HepG2 (cell line): ENCODE measurements around the gene MYL6B. TPM values are rescaled to one million over a fixed set of nuclear protein-coding genes. Genes with fewer than 3 reads are reported as not detected.

Experiments
- ATAC-seq: fragments of 200-7000 bp; cut with Tn5 transposase; 3 replicates; pipeline ENCODE4 v1.9.1; 2020; ENCODE audit warnings: mild to moderate bottlenecking, moderate library complexity
- BruUV-seq: library from RNA; stranded (reverse); fragments of 400-500 nt; replicated peaks from 2 replicates; lab custom pipeline; 2021; lab: Mats Ljungman, UMichigan
- CTCF ChIA-PET: fragments of 300-600 bp; formaldehyde crosslinking; extraction: SDS; loops from one replicate; lab custom pipeline; 2021; ENCODE audit warnings: low total read pairs, inconsistent platforms, low intra/inter-chr PET ratio; lab: Yijun Ruan, JAX
- POLR2A ChIA-PET: fragments of 350-600 bp; sonication (Branson Sonifier 250); formaldehyde crosslinking; loops from one replicate; lab custom pipeline; 2020; ENCODE audit warnings: antibody characterized with exemption, inconsistent platforms; lab: Yijun Ruan, JAX
- DNase-seq: peaks from one replicate; pipeline ENCODE4 v3.0.0-alpha.2; 2015; ENCODE audit warnings: low spot score
- FAIRE-seq: peaks from 3 replicates; lab custom pipeline; 2011; peaks lifted over from hg19 to GRCh38; lab: Jason Lieb, UNC
- H2AFZ ChIP-seq: one replicate; pipeline ENCODE4 v1.6.1; 2011; ENCODE audit warnings: low read length, inconsistent platforms
- H3K27ac ChIP-seq: fragments of 300-600 bp; 3 replicates; pipeline ENCODE4 v1.8.0; 2011; ENCODE audit warnings: mixed run types, mild to moderate bottlenecking, mixed read lengths, low read length, inconsistent platforms; ENCODE audit not compliant: insufficient read depth; ENCODE audit errors: extremely low read length
- H3K27me3 ChIP-seq, 2 experiments: fragments of 200-600 bp in 1 of 2; 2 replicates in 1 of 2; 3 replicates in 1 of 2; pipeline versions ENCODE4 v1.6.0 to v1.8.0; 2011; ENCODE audit warnings: low read length in 2 of 2, mild to moderate bottlenecking in 2 of 2, moderate library complexity in 2 of 2, inconsistent platforms in 1 of 2; ENCODE audit not compliant: insufficient read depth in 2 of 2, control insufficient read depth in 1 of 2
- H3K36me3 ChIP-seq, 2 experiments: fragments of 200-600 bp in 1 of 2; replicated peaks in 1 of 2; 2 replicates in 1 of 2; 3 replicates in 1 of 2; pipeline versions ENCODE4 v1.5.1 to v1.8.0; 2011; ENCODE audit warnings: low read length in 2 of 2, inconsistent platforms in 1 of 2; ENCODE audit not compliant: insufficient read depth in 2 of 2, control insufficient read depth in 1 of 2
- H3K4me1 ChIP-seq: 2 replicates; pipeline ENCODE4 v1.5.1; 2012; ENCODE audit warnings: low read length, inconsistent platforms; ENCODE audit not compliant: insufficient read depth
- H3K4me2 ChIP-seq: 2 replicates; pipeline ENCODE4 v1.6.0; 2011; ENCODE audit warnings: low read depth, low read length, inconsistent platforms
- H3K4me3 ChIP-seq, 3 experiments: fragments of 200-600 bp in 1 of 3; sonication (generic), shearing (Covaris generic) in 1 of 3; replicated peaks in 1 of 3; 2 replicates each; pipeline ENCODE4 v1.5.1; 2011 to 2016; ENCODE audit warnings: low read length in 3 of 3, inconsistent platforms in 2 of 3, low read depth in 2 of 3, mild to moderate bottlenecking in 2 of 3, control low read depth in 1 of 3, mixed read lengths in 1 of 3; ENCODE audit not compliant: insufficient read depth in 1 of 3
- H3K79me2 ChIP-seq: one replicate; pipeline ENCODE4 v1.6.1; 2011; ENCODE audit warnings: low read length, inconsistent platforms; ENCODE audit not compliant: insufficient read depth
- H3K9ac ChIP-seq: 2 replicates; pipeline ENCODE4 v1.6.0; 2011; ENCODE audit warnings: mild to moderate bottlenecking, low read depth, low read length, inconsistent platforms; ENCODE audit not compliant: insufficient read depth
- H3K9me3 ChIP-seq: 2 replicates; pipeline ENCODE4 v1.5.1; 2012; ENCODE audit warnings: mild to moderate bottlenecking, low read length
- H4K20me1 ChIP-seq: 2 replicates; pipeline ENCODE4 v1.6.0; 2011; ENCODE audit warnings: inconsistent platforms, mild to moderate bottlenecking, low read length, moderate library complexity; ENCODE audit not compliant: insufficient read depth
- FOXA1 ChIP-seq, 2 experiments: fragments of 450-650 bp in 1 of 2; sonication (generic) in 1 of 2; formaldehyde crosslinking in 1 of 2; IDR thresholded peaks; 2 replicates each; pipeline versions ENCODE4 v1.4.0 to v1.6.1; 2016 to 2020; ENCODE audit warnings: missing genetic modification reagents in 1 of 2
- HIVEP1 ChIP-seq: sonication (generic); formaldehyde crosslinking; IDR thresholded peaks from 2 replicates; pipeline ENCODE4 v1.4.0; 2020; ENCODE audit warnings: mild to moderate bottlenecking, missing genetic modification reagents
- KDM6A ChIP-seq: IDR thresholded peaks from 2 replicates; pipeline ENCODE4 v1.6.1; 2016; ENCODE audit warnings: low read depth
- PRDM15 ChIP-seq: sonication (generic); formaldehyde crosslinking; IDR thresholded peaks from 2 replicates; pipeline ENCODE4 v1.4.0; 2020; ENCODE audit warnings: missing genetic modification reagents
- RELA ChIP-seq: sonication (generic); formaldehyde crosslinking; IDR thresholded peaks from 2 replicates; pipeline ENCODE4 v1.4.0; 2020; ENCODE audit warnings: missing genetic modification reagents
- REPIN1 ChIP-seq: sonication (generic); formaldehyde crosslinking; IDR thresholded peaks from 2 replicates; pipeline ENCODE4 v1.8.0; 2022; ENCODE audit warnings: missing genetic modification reagents, low read depth, mild to moderate bottlenecking, borderline replicate concordance
- SNRNP70 ChIP-seq: fragments of 200-400 bp; formaldehyde crosslinking; IDR thresholded peaks from 2 replicates; pipeline ENCODE4 v1.6.1; 2017; ENCODE audit warnings: mild to moderate bottlenecking, low read depth, low read length, moderate library complexity
- SP5 ChIP-seq: IDR thresholded peaks from 2 replicates; pipeline ENCODE4 v1.6.1; 2016; ENCODE audit warnings: low read depth, borderline replicate concordance
- TEAD3 ChIP-seq: optimal IDR thresholded peaks from 2 replicates; pipeline ENCODE3; 2016; ENCODE audit warnings: borderline replicate concordance
- YEATS4 ChIP-seq: sonication (generic); formaldehyde crosslinking; IDR thresholded peaks from 2 replicates; pipeline ENCODE4 v1.4.0; 2020; ENCODE audit warnings: missing genetic modification reagents, borderline replicate concordance
- ZNF253 ChIP-seq: sonication (generic); formaldehyde crosslinking; IDR thresholded peaks from 2 replicates; pipeline ENCODE4 v1.8.0; 2022; ENCODE audit warnings: mild to moderate bottlenecking, missing genetic modification reagents, borderline replicate concordance
- ZNF616 ChIP-seq: sonication (generic); formaldehyde crosslinking; IDR thresholded peaks from 2 replicates; pipeline ENCODE4 v1.5.0; 2020; ENCODE audit warnings: low read depth, mild to moderate bottlenecking, missing genetic modification reagents
- ZNF644 ChIP-seq: IDR thresholded peaks from 2 replicates; pipeline ENCODE4 v1.6.1; 2016; ENCODE audit warnings: low read depth
- WGBS: methylation state at CpG from one replicate; pipeline ENCODE4 v1.1.6; 2017; ENCODE audit warnings: low lambda C conversion rate; 5-methylcytosine and 5-hydroxymethylcytosine counted together
- in situ Hi-C: cut with HindIII; loops from 2 replicates; pipeline ENCODE4 v1.10.0; 2017; ENCODE audit warnings: low pct_unique_long_range_greater_than_20kb; ENCODE audit not compliant: extremely low pct_ligation_motif_present
- intact Hi-C: fragments of 100-400 bp; cut with micrococcal nuclease; formaldehyde crosslinking; loops from one replicate; pipeline ENCODE4 v1.10.0; 2022; ENCODE audit not compliant: unreplicated experiment
- polyA plus RNA-seq, 8 experiments: library from polyadenylated mRNA; depleted of rRNA in 3 of 8; stranded (reverse) in 7 of 8; unstranded in 1 of 8; fragments of >200 nt; fragmentation: Illumina TruSeq in 4 of 8; extraction: Trizol in 4 of 8; gene quantifications; 2 replicates each; pipeline versions ENCODE4 v1.2.1 to v1.2.3, GENCODE V29; 2011 to 2016; ENCODE audit warnings: low read depth in 4 of 8, missing spikeins in 1 of 8, mixed read lengths in 1 of 8; ENCODE audit not compliant: insufficient read depth in 1 of 8
- total RNA-seq, 5 experiments: library from RNA; depleted of rRNA; stranded (reverse); fragments of >200 nt; fragmentation: Illumina TruSeq; extraction: Trizol; gene quantifications; 2 replicates each; pipeline ENCODE4 v1.2.3, GENCODE V29; 2016; ENCODE audit warnings: low read depth in 1 of 5
- TF ChIP-seq, protein P1 (sequence below): sonication (generic); formaldehyde crosslinking; IDR thresholded peaks from 2 replicates; pipeline ENCODE4 v1.4.0; 2020; ENCODE audit warnings: missing genetic modification reagents

The MYL6B gene
- total and polyA plus RNA-seq, 2 of the 13 experiments (the other 11 are each of a cell fraction or from before 2014, with no cell fraction given), result 75.7 to 88.7 TPM

DNA sequence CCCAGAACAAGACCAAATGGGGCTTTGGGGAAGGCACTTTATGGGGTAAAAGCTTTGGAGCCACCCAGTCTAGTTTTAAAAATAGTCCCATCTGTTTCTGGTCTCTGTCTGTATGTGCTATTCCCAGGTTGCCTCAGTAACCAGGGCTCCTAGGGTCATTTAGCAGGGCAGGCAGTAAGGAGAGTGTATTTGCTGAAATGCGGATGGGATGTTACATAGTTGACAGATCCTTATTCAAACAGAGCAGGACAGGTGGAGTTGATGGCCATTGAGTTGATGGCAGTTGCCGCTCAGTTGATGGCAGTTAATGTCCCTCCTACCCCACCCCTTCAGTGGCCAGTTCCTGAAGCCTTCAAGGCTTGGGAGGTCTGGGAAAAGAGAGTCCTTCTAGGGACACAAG is 29.8 kb upstream of the MYL6B start (continued):
- peak; percentile 72; the same call in 1 of the 2 replicates for TF ChIP-seq PRDM15 (CRISPR knock-in tag)
- TF ChIP-seq FOXA1 (IDR thresholded peaks at IDR 0.05), result no peak
- TF ChIP-seq FOXA1 (CRISPR knock-in tag; IDR thresholded peaks at IDR 0.05), result peak; percentile 55; the same call in 1 of the 2 replicates
- 0 out of 2 replicates have a peak, but pooled peaks have one; percentile 40 for TF ChIP-seq ZNF644 (CRISPR knock-in tag)
- peak; percentile 25 for TF ChIP-seq TEAD3 (CRISPR knock-in tag)

GRCh38 chr12:56124133-56124532 is 28.3 kb upstream of the MYL6B start:
- Histone ChIP-seq H3K4me1 (peaks cover 84% of the 10 kb centered on the region), H2AFZ (no peak overlapping the region), H3K79me2 (peaks cover 14% of the 10 kb centered on the region), H3K9ac (no peak overlapping the region), H3K27me3 (no peaks in the 10 kb centered on the region), H3K36me3 (0 out of 5 replicates have a peak, but pooled peaks cover 0 to 4% of the 10 kb centered on the region in 2 experiments), H3K4me2 (no peak overlapping the region), H4K20me1 (no peaks in the 10 kb centered on the region), H3K27ac (peak overlapping the region; percentile 43), H3K4me3 (no peak overlapping the region), H3K9me3 (no peaks in the 10 kb centered on the region)
- ChIA-PET POLR2A (interaction anchor here (1.2 to 1.5 kb wide), 3 partner anchors 34 to 66 kb away, joined by 4 to 8 read pairs (median 6); partner anchors contain the start of genes MYL6 and SMARCC2), CTCF (no interaction called here)
- intact Hi-C loops, result no loop called here
- in situ Hi-C loops, result loop anchor here (5.0 kb wide), 1 partner anchor 33 kb away; the partner anchor contains the start of gene MYL6
- ATAC-seq (no peak), DNase-seq (peak; percentile 43), FAIRE-seq (no peak)
- WGBS, result 49% methylated on average over 4 of the region's 4 CpGs
- BruUV-seq, result no TSS peak
- TF ChIP-seq, protein P1, sequence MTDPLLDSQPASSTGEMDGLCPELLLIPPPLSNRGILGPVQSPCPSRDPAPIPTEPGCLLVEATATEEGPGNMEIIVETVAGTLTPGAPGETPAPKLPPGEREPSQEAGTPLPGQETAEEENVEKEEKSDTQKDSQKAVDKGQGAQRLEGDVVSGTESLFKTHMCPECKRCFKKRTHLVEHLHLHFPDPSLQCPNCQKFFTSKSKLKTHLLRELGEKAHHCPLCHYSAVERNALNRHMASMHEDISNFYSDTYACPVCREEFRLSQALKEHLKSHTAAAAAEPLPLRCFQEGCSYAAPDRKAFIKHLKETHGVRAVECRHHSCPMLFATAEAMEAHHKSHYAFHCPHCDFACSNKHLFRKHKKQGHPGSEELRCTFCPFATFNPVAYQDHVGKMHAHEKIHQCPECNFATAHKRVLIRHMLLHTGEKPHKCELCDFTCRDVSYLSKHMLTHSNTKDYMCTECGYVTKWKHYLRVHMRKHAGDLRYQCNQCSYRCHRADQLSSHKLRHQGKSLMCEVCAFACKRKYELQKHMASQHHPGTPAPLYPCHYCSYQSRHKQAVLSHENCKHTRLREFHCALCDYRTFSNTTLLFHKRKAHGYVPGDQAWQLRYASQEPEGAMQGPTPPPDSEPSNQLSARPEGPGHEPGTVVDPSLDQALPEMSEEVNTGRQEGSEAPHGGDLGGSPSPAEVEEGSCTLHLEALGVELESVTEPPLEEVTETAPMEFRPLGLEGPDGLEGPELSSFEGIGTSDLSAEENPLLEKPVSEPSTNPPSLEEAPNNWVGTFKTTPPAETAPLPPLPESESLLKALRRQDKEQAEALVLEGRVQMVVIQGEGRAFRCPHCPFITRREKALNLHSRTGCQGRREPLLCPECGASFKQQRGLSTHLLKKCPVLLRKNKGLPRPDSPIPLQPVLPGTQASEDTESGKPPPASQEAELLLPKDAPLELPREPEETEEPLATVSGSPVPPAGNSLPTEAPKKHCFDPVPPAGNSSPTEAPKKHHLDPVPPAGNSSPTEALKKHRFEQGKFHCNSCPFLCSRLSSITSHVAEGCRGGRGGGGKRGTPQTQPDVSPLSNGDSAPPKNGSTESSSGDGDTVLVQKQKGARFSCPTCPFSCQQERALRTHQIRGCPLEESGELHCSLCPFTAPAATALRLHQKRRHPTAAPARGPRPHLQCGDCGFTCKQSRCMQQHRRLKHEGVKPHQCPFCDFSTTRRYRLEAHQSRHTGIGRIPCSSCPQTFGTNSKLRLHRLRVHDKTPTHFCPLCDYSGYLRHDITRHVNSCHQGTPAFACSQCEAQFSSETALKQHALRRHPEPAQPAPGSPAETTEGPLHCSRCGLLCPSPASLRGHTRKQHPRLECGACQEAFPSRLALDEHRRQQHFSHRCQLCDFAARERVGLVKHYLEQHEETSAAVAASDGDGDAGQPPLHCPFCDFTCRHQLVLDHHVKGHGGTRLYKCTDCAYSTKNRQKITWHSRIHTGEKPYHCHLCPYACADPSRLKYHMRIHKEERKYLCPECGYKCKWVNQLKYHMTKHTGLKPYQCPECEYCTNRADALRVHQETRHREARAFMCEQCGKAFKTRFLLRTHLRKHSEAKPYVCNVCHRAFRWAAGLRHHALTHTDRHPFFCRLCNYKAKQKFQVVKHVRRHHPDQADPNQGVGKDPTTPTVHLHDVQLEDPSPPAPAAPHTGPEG (CRISPR knock-in tag), result no peak
- no peak for TF ChIP-seq SNRNP70
- no peak for TF ChIP-seq YEATS4 (CRISPR knock-in tag)
- TF ChIP-seq ZNF253 (CRISPR knock-in tag), result no peak
- TF ChIP-seq RELA (CRISPR knock-in tag), result no peak
- TF ChIP-seq KDM6A (CRISPR knock-in tag), result no peak
- no peak for TF ChIP-seq ZNF616 (CRISPR knock-in tag)
- no peak for TF ChIP-seq REPIN1 (CRISPR knock-in tag)
- TF ChIP-seq HIVEP1 (CRISPR knock-in tag), result no peak
- TF ChIP-seq SP5 (CRISPR knock-in tag), result no peak
